H9 (cell line): ENCODE measurements around the gene HLA-DPB1. TPM values are rescaled to one million over a fixed set of nuclear protein-coding genes. Genes with fewer than 3 reads are reported as not detected.
A peak's percentile ranks its signal among the peaks of the same experiment; 100 is the strongest.

Experiments used
- DNase-seq: peaks from one replicate; pipeline ENCODE4 v3.0.0-alpha.2; 2017
- H2AFZ ChIP-seq: one replicate; pipeline ENCODE4 v1.6.1; 2013; ENCODE audit warnings: mild to moderate bottlenecking, low read length, control low read depth, moderate library complexity
- H2AK5ac ChIP-seq: 2 replicates; pipeline ENCODE4 v1.6.1; 2013; ENCODE audit warnings: low read length, control low read depth, mixed read lengths; ENCODE audit not compliant: insufficient read length
- H2BK120ac ChIP-seq: one replicate; pipeline ENCODE4 v1.6.1; 2013; ENCODE audit warnings: low read depth, mild to moderate bottlenecking, low read length, control low read depth, inconsistent platforms; ENCODE audit not compliant: poor library complexity, severe bottlenecking
- H2BK12ac ChIP-seq: 2 replicates; pipeline ENCODE4 v1.6.1; 2013; ENCODE audit warnings: low read length, control low read depth, mixed read lengths, low read depth; ENCODE audit not compliant: insufficient read length
- H2BK15ac ChIP-seq: 2 replicates; pipeline ENCODE4 v1.6.1; 2013; ENCODE audit warnings: low read depth, low read length, control low read depth
- H2BK20ac ChIP-seq: one replicate; pipeline ENCODE4 v1.6.1; 2013; ENCODE audit warnings: low read depth, mild to moderate bottlenecking, low read length, control low read depth, inconsistent platforms; ENCODE audit not compliant: poor library complexity, severe bottlenecking
- H2BK5ac ChIP-seq: 2 replicates; pipeline ENCODE4 v1.6.1; 2013; ENCODE audit warnings: low read length, control low read depth, mixed read lengths; ENCODE audit not compliant: insufficient read length
- H3K14ac ChIP-seq: 2 replicates; pipeline ENCODE4 v1.6.1; 2013; ENCODE audit warnings: low read length, control low read depth; ENCODE audit not compliant: insufficient read depth
- H3K18ac ChIP-seq: 2 replicates; pipeline ENCODE4 v1.6.1; 2013; ENCODE audit warnings: low read depth, mild to moderate bottlenecking, mixed read lengths, low read length, control low read depth; ENCODE audit not compliant: insufficient read length
- H3K23ac ChIP-seq: 2 replicates; pipeline ENCODE4 v1.6.1; 2013; ENCODE audit warnings: low read length, control low read depth, mixed read lengths, low read depth; ENCODE audit not compliant: insufficient read length
- H3K23me2 ChIP-seq: 2 replicates; pipeline ENCODE4 v1.6.1; 2013; ENCODE audit warnings: low read depth, mild to moderate bottlenecking, mixed read lengths, low read length, control low read depth; ENCODE audit not compliant: insufficient read length, poor library complexity, severe bottlenecking
- H3K27ac ChIP-seq: 2 replicates; pipeline ENCODE4 v1.5.1; 2013; ENCODE audit warnings: low read length, control low read depth, mixed read lengths, low read depth; ENCODE audit not compliant: insufficient read length
- H3K27me3 ChIP-seq: 2 replicates; pipeline ENCODE4 v1.6.1; 2013; ENCODE audit warnings: low read length, control low read depth, inconsistent platforms; ENCODE audit not compliant: insufficient read depth
- H3K4ac ChIP-seq: 2 replicates; pipeline ENCODE4 v1.6.1; 2013; ENCODE audit warnings: low read depth, mild to moderate bottlenecking, control low read depth, inconsistent platforms, low read length, moderate library complexity
- H3K4me1 ChIP-seq: 2 replicates; pipeline ENCODE4 v1.6.1; 2013; ENCODE audit warnings: low read length, control low read depth, inconsistent platforms; ENCODE audit not compliant: insufficient read depth
- H3K4me2 ChIP-seq: 2 replicates; pipeline ENCODE4 v1.6.1; 2013; ENCODE audit warnings: low read length, control low read depth, mixed read lengths; ENCODE audit not compliant: insufficient read length, insufficient read depth
- H3K56ac ChIP-seq: 2 replicates; pipeline ENCODE4 v1.6.1; 2013; ENCODE audit warnings: low read depth, mild to moderate bottlenecking, mixed read lengths, low read length, control low read depth; ENCODE audit not compliant: insufficient read length
- H3K79me1 ChIP-seq: 2 replicates; pipeline ENCODE4 v1.6.1; 2013; ENCODE audit warnings: low read depth, mild to moderate bottlenecking, moderate library complexity, low read length, control low read depth, inconsistent platforms; ENCODE audit not compliant: insufficient read depth, poor library complexity, severe bottlenecking
- H3K79me2 ChIP-seq: 2 replicates; pipeline ENCODE4 v1.6.1; 2013; ENCODE audit warnings: low read length, control low read depth, inconsistent platforms; ENCODE audit not compliant: insufficient read depth
- H3K9ac ChIP-seq: 2 replicates; pipeline ENCODE4 v1.6.1; 2013; ENCODE audit warnings: low read length, control low read depth, mixed read lengths; ENCODE audit not compliant: insufficient read length; ENCODE audit errors: extremely low read depth
- H3K9me3 ChIP-seq: one replicate; pipeline ENCODE4 v1.6.1; 2013; ENCODE audit warnings: low read depth, low read length, inconsistent platforms; ENCODE audit not compliant: control insufficient read depth
- H3T11ph ChIP-seq: one replicate; pipeline ENCODE4 v1.6.1; 2013; ENCODE audit warnings: mild to moderate bottlenecking, low read length, control low read depth, inconsistent platforms
- H4K20me1 ChIP-seq: one replicate; pipeline ENCODE4 v1.6.1; 2013; ENCODE audit not compliant: control insufficient read depth, insufficient read length, insufficient read depth
- H4K5ac ChIP-seq: 2 replicates; pipeline ENCODE4 v1.6.1; 2013; ENCODE audit warnings: low read depth, mild to moderate bottlenecking, mixed read lengths, low read length, control low read depth; ENCODE audit not compliant: insufficient read length
- H4K8ac ChIP-seq: replicated peaks from 2 replicates; pipeline ENCODE4 v1.6.1; 2013; ENCODE audit warnings: low read length, control low read depth, mixed read lengths, low read depth; ENCODE audit not compliant: insufficient read length
- H4K91ac ChIP-seq: 2 replicates; pipeline ENCODE4 v1.6.1; 2013; ENCODE audit warnings: low read depth, mild to moderate bottlenecking, moderate library complexity, mixed read lengths, low read length, control low read depth; ENCODE audit not compliant: insufficient read length
- H3K27ac Mint-ChIP-seq, 3 experiments: 2 replicates in 2 of 3; 3 replicates in 1 of 3; pipeline ENCODE4 v1.8.0; 2020 to 2021; ENCODE audit warnings: mixed read lengths in 3 of 3, mild to moderate bottlenecking in 1 of 3, moderate library complexity in 1 of 3
- H3K27me3 Mint-ChIP-seq: 2 replicates; pipeline ENCODE4 v1.8.0; 2021; ENCODE audit warnings: low read depth, mild to moderate bottlenecking, moderate library complexity, mixed read lengths
- H3K36me3 Mint-ChIP-seq, 3 experiments: 2 replicates in 2 of 3; 3 replicates in 1 of 3; pipeline ENCODE4 v1.8.0; 2020 to 2021; ENCODE audit warnings: low read depth in 3 of 3, mixed read lengths in 3 of 3; ENCODE audit not compliant: insufficient read depth in 1 of 3
- H3K4me1 Mint-ChIP-seq, 2 experiments: 2 replicates each; pipeline ENCODE4 v1.8.0; 2020; ENCODE audit warnings: mixed read lengths in 2 of 2
- H3K4me3 Mint-ChIP-seq, 2 experiments: 2 replicates in 1 of 2; 3 replicates in 1 of 2; pipeline ENCODE4 v1.8.0; 2020 to 2021; ENCODE audit warnings: mild to moderate bottlenecking in 2 of 2, mixed read lengths in 2 of 2, moderate library complexity in 1 of 2
- H3K9me3 Mint-ChIP-seq, 2 experiments: 2 replicates in 1 of 2; 3 replicates in 1 of 2; pipeline ENCODE4 v1.8.0; 2020; ENCODE audit warnings: mild to moderate bottlenecking in 2 of 2, mixed read lengths in 2 of 2, moderate library complexity in 1 of 2
- WGBS: extraction: QIAGEN DNeasy Blood & Tissue Kit; methylation state at CpG from one replicate; pipeline ENCODE4 v1.1.7; 2013; ENCODE audit warnings: missing lambda C conversion rate, low lambda C conversion rate, mixed read lengths; ENCODE audit not compliant: insufficient read length; ENCODE audit errors: extremely low coverage; 5-methylcytosine and 5-hydroxymethylcytosine counted together
- total RNA-seq: library from RNA; stranded (reverse); gene quantifications from 2 replicates; pipeline ENCODE4 v1.2.1, GENCODE V29; 2021
- TF ChIP-seq, protein P1 (sequence below): fragments of 200-600 bp; sonication (generic); conservative IDR thresholded peaks from 3 replicates; pipeline ENCODE4 v1.8.0; 2021; ENCODE audit warnings: antibody characterized with exemption, mild to moderate bottlenecking

Gene HLA-DPB1
- total RNA-seq, 1 experiment from 2014 or later, result 23.6 TPM

DNA sequence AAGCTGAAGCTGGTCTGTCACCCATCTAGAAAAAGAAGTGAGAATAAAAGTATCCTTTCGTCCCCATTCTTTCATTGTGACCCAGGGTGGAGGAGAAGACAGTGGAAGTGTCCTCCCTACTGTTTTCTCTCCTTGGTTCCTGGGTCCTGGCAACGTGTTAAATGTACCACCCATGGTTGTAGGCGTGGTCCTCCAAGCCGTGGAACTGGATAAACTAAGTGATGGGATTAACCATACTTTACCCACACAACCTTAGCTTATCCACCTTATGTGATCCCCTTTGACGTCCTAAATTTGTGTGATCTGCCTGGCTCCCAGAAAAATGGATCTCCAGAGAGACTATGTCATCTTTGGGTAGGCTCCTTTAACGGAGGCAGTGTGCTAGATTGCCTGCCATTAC, 47.4 kb downstream of the HLA-DPB1 start:
- no peak overlapping the region for H2AK5ac ChIP-seq
- no peak overlapping the region for H2BK5ac ChIP-seq
- peaks cover 25% of the 10 kb centered on the region; the same call in 1 of the 2 replicates for H3K79me2 ChIP-seq
- H2BK120ac ChIP-seq, result no peak overlapping the region
- no peaks in the 10 kb centered on the region for H3K27me3 ChIP-seq
- no peak overlapping the region for H2AFZ ChIP-seq
- H3K14ac ChIP-seq, result no peak overlapping the region
- no CpG with 5 or more reads among the region's 6 CpGs for WGBS
- H3K4me1 ChIP-seq, result peaks cover 11% of the 10 kb centered on the region; the same call in 1 of the 2 replicates
- no peak overlapping the region for H4K5ac ChIP-seq
- Mint-ChIP-seq H3K4me1 (peaks cover 69 to 75% of the 10 kb centered on the region in 2 experiments), H3K27ac (peak overlapping the region in 1 of 3 experiments; percentile 56; a peak in 1 of 7 replicates), H3K36me3 (peaks cover 29 to 43% (median 35%) of the 10 kb centered on the region in 3 experiments), H3K4me3 (peak overlapping the region; percentile 53 to 58; a peak in 4 of 5 replicates), H3K9me3 (peaks cover 16 to 21% of the 10 kb centered on the region in 2 experiments), H3K27me3 (peaks cover 1% of the 10 kb centered on the region; the same call in 1 of the 2 replicates)
- DNase-seq, result no peak
- no peak overlapping the region for H3K4ac ChIP-seq
- H2BK12ac ChIP-seq, result no peak overlapping the region
- H3K27ac ChIP-seq, result no peak overlapping the region
- H3K9ac ChIP-seq, result no peak overlapping the region
- H3K23me2 ChIP-seq, result peaks cover 3% of the 10 kb centered on the region
- no peak overlapping the region for H3K23ac ChIP-seq
- TF ChIP-seq, protein P1, sequence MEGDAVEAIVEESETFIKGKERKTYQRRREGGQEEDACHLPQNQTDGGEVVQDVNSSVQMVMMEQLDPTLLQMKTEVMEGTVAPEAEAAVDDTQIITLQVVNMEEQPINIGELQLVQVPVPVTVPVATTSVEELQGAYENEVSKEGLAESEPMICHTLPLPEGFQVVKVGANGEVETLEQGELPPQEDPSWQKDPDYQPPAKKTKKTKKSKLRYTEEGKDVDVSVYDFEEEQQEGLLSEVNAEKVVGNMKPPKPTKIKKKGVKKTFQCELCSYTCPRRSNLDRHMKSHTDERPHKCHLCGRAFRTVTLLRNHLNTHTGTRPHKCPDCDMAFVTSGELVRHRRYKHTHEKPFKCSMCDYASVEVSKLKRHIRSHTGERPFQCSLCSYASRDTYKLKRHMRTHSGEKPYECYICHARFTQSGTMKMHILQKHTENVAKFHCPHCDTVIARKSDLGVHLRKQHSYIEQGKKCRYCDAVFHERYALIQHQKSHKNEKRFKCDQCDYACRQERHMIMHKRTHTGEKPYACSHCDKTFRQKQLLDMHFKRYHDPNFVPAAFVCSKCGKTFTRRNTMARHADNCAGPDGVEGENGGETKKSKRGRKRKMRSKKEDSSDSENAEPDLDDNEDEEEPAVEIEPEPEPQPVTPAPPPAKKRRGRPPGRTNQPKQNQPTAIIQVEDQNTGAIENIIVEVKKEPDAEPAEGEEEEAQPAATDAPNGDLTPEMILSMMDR, result no peak
- H2BK15ac ChIP-seq, result no peak overlapping the region
- no peak overlapping the region for H3K56ac ChIP-seq
- peaks cover 6% of the 10 kb centered on the region for H3K79me1 ChIP-seq
- H3K9me3 ChIP-seq, result peaks cover 7% of the 10 kb centered on the region
- no peak overlapping the region for H4K8ac ChIP-seq
- no peak overlapping the region for H2BK20ac ChIP-seq
- H3K4me2 ChIP-seq, result no peak overlapping the region
- H3K18ac ChIP-seq, result no peak overlapping the region
- H4K20me1 ChIP-seq, result no peaks in the 10 kb centered on the region
- H3T11ph ChIP-seq, result no peak overlapping the region
- no peak overlapping the region for H4K91ac ChIP-seq
